GM19035 (cell line): Measurements from ENCODE around the gene SLC27A4.

Experiments
- ATAC-seq: cut with Tn5 transposase; IDR thresholded peaks from one replicate; pipeline ENCODE4 v1.9.1; 2021; ENCODE audit not compliant: unreplicated experiment

The SLC27A4 gene

DNA sequence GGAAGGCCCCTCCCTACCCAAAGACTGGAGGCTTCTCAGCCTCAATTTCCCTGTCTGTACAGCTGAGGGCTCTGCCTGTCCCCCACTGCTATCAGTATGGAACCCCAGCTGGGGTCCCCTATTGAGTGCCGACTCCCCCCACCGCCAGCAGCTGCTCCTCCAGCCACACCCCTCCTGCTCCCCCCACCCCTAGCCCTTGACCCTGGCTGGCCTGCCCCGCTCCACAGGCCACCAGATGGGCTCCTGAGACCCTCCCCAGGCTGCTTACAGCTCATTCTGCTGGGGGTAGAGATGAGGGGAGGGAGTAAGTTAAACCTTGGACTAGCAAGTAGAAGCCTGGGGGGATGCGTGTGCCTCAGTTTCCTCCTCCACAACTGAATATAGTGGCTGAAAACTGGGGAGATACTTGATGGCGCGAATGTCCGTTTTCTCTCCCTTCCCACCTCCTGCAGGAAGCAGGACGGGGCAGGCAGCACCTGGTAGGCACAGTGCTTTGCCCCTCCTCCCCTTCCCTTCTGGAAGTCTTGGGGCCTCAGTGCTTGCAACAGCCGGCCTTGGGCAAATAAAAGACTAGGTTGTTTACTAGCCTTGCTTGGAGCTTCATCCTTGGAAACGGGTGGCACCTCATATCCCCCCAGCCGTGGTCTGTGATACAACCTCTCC lies 50.0 kb downstream of the SLC27A4 start:
- ATAC-seq = no peak

DNA sequence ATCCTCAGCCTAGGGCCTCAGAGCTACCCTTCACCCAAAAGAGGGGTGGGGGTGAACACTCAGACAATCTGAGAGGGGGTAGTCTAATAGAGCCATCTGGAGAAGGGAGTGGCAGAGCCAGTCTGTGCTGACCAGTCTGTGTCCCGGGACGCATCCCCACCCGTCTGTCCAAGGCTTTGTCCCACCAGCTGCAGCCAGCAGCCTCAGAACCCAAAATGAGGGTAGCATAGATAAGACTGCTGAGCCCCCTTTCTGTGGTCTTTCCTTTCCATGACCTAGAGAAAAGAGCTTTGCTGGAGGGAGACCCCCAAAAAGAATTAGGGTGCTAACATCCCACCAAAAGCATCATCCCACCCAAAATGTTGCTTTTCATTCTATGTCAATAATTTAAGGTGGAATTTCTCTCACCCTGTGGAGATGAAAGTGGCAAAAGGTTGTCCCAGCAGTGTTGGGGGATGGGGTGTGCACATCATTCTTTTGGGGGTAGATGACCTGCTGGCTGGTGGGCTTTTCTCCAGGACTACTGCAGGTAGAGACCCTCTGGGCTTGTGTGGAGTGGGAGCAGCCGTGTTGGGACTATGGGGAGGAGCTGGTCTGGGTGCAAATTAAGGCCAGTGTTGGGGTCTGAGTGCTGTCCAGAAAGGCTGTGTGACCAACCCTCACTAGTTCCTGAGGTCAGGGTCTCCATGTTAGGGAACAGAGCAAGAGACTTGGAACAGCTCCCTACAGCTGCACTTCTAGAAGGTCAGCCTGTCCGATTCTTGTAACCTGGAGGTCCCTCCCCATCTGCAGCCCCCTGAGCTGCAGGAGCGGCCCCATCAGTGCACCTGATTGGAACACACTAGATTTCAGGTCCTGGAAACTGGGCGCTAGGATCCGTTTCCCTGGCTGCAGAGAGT lies 50.7 kb downstream of the SLC27A4 start:
- ATAC-seq = no peak

DNA sequence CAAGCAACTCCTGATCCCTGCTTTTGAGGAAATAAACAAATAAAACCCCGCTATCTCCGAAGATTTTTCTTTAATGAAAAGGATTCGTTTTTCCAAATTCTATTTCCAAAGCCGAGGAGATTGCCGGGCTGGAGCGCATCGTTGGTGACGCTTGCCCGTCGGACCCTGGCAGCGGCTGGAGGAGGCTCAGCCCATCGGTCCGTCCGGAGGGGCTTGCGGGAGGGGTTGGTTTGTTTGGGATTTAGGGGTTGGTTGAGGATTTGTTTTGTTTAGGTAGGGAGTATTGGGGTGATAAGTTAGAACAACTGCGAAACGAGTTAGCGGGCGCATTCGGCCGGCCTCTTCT lies 51.6 kb downstream of the SLC27A4 start:
- no peak for ATAC-seq

DNA sequence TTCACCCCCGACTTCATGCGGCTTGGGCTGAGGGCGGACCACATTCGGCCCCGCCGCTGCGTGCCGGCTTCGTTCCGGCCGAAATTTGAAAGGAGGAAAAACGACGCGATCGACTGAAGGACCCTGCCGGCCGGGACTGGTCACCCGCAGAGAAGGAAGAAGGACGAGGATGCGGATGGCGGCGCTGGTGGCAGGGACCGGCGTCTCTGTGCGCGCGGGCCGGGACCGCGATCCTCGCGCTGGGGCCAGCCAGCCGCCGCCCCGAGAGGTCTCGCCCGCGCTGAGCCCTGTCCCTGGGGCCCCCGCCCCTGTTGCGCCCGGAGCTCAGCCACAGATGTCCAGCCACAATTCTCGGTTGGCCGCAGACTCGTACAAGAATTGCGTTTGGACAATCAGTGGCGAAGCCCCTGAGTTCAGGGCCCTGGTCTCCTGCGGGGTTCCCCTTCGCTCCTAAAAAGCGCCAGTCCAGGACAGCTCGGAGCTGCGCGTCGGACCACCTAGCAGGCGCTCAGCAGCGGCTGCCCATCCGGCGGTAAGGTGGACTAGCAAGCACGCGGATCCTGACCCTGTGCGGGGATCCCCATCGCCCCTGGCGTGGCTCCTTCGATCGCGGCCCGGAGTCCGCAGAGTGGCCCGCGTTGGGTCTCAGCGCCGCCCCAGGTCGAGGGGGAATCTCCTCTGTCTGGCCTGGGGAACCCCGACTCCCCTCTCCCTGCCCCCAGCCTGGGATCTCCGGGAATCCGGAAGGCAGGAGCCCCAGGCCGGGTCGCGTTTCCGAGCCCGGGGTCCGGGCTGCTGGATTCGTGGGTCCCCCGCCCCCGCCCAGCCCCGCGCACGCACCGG lies 52.2 kb downstream of the SLC27A4 start:
- no peak for ATAC-seq

DNA sequence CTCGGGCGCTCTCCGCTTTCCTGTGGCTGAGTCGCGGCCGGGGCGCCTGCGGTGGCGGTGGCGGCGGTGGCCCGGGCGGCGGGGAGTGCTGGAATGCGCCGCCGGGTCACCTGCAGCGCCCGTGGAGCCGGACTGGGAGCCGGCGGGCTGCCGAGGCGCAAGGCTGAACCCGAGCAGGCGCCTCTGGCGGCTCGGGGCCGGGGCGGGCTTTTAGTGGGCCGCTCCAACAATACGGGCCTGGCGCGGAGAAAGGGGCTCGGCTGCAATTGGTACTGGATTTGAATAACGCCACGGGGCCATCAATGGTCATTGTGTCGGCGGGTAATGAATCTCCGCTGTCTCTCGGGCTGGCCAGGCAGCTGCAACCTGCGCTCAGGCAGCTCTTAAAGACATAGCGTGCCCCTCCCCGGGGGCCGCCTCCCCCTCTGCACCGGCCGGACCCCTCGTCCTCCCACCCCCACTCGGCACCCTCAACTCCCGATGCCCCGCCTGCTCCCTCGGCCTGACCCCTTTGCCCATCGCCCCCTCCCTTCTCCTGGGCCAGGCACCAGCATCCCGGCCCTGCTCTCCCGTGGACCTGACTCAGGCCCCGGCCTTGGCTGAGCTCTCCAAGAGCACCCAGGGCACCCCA lies 52.9 kb downstream of the SLC27A4 start:
- no peak for ATAC-seq

DNA sequence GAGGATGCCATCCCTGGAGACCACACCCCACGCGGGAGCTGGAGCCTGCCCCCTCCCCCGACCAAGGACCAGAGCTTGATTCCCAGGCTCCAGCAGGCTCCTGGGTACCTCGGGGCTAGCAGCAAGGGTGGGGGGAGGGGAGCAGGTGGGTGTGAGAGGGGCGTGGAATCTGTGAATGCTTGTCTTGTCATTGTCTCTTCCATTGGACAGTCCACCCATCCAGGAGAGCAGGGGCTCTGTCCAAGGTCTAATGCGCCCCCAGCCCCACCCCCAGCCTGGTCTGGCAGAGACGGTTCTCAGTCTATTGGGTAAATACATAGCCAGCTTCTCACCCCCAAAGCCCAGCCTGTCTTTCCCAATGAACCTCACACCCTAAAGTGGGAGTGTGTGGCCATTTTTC lies 53.6 kb downstream of the SLC27A4 start:
- no peak for ATAC-seq

DNA sequence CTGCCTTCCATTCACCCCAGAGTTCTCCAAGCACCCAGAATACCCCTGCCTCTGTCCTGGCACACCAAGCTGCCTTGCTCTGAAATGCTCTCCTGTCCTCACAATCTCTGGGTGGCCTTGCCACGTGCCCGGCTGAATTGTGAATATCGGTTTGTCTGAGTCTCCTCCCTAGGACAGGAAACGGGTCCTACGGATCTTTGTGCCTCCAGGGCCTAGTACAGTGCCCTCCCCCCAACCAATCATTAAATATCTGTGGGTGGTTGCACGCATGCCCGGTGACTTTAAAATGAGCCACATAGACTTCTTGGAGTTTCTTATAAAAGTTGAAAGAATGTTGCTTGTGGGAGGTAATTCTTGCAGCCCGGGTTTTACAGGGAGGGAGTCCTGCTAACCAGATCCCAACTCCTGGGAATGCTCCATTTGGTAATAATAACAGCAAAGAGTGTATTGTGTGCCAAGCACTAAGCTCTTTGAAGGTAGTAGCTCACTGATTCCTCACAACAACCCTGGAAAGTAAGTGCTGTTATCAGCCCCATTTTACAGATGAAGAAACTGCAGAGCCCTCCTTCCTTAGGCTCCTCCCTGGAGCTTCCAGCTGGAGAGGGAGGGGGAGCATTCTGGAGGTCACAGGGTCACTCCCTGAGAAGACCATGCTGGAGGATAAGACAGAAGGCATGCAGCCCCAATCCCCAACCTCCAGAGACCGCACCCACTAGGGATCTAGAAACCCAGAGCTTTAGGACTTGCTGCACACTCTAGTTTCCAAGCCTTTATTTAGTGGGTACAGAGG lies 54.2 kb downstream of the SLC27A4 start:
- ATAC-seq = no peak

DNA sequence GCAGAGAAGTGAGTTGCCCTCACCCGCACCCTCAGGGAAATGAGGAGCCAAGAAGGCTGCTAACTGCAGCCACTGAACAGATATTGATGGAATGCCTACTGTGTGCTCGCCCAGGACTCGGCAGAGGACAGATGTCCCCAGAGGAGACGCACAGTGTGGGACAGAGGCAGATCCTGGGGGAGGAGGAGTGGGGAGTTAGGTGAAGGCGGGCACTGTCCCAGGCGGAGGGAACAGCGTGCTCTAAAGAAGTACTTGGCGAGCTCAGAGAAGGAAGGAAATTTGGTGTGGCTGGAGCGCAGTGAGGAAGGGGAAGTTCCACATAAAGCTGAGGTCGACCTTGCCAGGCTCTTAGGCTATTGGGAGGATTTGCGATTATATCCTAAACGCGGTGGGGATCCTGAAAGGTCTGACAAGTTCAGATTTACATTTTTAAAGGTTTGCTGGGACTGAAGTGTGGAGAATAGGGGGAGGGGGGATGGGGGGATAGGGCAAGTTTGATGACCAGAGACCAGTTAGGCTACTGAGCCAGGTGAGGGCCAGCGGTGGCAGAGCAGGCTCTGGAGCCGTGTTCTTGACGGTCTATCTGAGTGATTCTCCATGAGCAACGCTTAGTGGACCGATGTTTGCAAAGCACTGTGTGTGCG lies 56.8 kb downstream of the SLC27A4 start:
- ATAC-seq = no peak

DNA sequence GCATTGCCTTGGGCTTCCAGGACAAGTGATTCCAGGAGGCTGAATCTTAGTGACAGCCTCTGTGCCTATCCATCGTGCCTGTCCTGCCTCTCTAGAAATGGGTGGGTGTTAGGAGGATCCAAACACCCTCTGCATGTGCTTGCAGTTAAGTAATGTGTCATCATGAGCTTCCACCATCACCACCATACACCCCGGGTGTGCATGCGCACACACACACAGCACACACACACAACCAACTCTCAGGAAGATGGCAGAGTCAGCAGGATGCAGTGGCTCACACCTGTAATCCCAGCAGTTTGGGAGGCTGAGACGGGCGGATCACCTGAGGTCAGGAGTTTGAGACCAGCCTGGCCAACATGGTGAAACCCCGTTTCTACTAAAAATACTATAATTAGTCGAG lies 57.5 kb downstream of the SLC27A4 start:
- ATAC-seq = no peak

DNA sequence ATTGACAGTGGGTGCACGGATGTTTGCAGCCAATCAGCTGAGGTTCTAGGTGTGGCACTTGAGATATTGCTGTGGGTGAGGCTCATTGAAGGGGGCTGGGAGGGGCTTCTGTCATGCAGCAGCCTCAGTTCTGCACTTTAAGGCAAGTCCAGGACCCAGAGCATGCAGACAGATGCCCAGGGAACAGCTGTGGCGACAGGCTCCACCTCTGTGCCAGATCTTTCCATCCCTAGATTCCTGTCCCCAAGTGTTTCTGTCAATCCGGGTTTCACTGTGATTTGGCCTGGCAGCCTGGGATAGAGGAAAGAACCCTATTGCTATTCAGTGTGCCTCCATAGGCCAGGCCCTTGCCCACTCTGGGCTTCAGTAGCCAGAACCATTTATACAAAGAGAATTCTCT lies 59.5 kb downstream of the SLC27A4 start:
- ATAC-seq = no peak

DNA sequence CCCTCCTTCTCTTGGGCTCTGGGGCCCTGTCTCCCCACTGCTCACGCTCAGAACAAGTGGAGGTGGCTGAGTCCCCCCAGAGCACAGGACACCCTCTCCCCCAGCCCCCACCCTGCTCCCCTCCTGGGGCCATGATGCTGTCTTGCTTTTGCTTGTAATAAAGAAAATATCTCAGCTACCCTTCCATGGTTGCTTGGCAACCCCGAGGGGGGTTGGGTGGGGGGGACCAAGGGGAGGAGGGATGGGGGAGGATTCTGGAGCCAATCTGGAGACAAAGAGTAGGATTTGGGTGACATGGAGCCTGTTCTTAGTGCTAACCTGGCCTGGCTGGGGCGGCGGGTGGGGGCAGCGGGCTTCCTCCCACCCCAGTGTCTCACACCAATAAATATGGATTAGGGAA lies 64.2 kb downstream of the SLC27A4 start:
- ATAC-seq = no peak

DNA sequence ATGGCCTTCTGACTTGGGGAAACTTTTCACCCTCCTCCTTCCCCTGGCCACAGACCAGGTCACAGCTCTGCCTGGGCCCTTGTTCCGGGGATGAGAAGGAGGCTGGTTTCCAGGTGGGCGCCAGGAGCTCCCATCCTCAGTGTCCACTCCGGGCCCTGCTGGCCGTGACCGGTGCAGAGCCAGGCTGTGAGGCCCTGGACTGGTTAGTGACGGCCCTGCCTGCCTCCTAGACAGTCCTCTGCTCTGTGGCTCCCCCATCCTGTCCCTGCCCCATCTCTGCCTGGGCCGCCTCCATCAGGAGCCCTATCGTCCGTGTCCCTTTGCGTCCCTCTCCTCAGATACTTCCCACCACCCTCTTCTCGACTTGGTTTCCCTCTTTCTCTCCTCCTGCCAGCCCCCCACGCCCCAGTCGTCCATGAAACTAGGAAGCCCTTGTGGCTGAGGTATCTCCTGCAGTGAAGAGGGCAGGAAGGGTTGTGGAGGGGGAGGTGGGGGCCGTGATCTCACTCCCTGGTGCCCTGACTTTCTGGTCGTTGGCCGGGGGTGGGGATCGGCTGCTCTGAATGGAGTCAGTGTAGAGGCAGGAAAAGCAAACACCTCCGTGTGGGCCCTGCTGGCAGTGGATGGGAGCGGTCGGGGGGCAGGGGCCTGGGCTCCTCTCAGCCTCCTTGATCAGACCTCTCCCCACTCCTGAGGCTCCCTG lies 64.9 kb downstream of the SLC27A4 start:
- no peak for ATAC-seq

DNA sequence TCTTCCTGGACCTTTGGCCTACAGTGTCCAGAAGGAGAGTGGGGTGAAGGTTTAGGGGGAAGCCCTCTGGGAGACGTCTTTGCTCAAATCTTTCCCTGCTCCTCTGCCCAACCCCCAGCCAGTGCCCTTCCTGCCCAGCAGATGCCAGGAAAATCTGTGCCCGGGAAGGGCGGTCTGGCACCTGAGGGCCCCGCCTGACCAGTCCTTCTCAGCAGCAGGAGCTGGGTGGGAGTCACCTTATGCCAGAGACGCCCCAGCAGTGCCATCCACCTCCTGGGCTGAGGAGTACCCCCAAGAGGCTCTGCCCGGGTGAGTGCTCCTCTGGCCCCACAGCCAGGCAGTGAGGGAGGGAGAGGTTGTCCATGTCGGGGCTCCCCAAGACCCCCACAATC lies 65.4 kb downstream of the SLC27A4 start:
- ATAC-seq = no peak

DNA sequence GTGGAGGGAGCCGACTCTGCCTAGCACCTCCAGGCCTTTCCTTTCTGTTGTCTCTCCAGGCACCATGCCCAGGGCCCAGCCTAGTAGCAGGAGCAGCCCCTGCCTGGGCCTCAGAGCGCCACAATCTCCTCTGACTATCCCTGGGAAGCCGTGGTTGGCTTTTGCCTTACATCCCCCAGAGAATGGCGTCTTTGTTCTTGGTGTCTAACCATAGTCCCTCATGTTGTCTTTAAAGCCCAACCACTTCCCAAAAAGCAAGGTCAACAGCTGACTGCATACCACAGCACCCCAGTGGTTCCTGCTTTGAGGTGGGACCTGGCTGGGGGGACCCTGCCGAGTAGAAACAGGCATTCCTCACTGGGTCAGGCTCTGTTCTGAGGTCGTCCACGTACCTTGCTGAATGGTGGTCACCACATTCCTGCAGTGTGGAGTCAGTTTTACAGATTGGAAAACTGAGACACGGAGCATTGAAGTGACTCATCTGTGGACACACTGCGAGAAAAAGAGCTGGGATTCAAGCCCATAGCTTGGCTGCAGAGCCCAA lies 66.6 kb downstream of the SLC27A4 start:
- ATAC-seq = no peak

DNA sequence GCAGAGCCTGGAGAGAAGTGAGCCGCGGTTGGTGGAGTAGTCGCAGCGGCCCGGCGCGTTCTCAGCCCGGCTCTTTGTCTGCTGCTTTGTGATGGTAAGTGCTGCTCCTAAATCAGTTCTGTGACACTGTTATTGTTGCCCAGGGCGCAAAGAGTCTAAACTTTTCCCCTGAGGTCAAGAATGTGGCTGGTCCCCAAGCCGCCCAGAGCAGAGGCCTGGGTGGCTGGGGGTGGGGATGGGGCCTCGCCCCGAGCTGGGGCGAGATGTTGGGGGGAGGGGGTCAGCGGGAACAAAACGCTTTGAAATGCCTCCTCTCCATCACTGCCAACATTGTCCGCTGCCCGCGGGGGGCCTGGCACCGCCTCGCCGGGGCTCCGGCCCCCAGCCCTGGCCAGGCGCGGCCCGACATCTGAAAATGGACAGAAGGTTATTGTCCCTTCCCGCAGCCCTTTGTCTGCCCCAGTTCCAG lies 68.7 kb downstream of the SLC27A4 start:
- no peak for ATAC-seq

DNA sequence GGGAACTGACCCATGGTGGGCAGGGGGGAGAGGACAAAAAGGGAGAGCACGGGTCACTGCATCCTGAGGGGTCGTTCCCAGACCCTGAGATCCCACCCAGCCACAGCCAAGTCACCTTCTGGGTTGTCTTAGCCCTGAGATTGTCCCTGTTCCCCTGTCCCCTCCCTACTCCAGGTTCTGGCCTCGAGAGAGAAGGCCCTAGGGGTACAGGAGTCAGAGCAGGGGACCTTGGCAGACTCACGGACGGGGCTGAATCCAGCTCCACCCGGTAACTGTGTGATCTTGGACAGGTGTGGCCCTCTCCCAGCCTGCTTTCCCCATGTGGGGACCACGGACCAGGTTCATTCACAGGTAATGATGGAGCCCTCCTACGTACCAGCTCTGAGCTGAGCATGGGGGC lies 69.1 kb downstream of the SLC27A4 start:
- no peak for ATAC-seq

DNA sequence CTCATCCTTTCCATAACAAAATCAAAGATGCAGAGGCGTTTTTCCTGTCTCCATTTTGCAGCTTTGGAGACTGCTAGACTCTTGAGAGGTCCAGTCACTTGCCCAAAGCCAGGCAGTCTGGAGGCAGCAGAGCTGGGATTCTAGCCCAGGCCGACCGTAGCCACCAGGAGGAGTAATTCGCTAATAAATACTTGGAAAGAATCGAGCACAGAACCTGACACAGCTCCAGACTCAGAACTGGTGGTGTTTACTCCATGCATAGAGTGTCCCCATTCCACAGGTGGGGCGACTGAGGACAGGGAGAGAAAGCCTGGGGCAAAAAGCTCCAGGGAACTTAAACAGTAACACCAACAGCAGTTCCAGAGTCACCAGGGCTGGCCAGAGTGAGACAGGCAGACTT lies 69.7 kb downstream of the SLC27A4 start:
- ATAC-seq = no peak
